ENCODE results near the gene LEMD3. TPM values are rescaled to one million over a fixed set of nuclear protein-coding genes. Genes with fewer than 3 reads are reported as not detected.

Gene LEMD3
- 23.7 and 28.9 TPM in 2 replicates for total RNA-seq

GRCh38 chr12:65169320-65170208 lies at the start of gene LEMD3:
LEMD3 (plus strand) TSS chr12:65169583; CDS start chr12:65169597, 14 bp downstream.

GRCh38 chr12:65121049-65121955 lies 48.1 kb upstream of the LEMD3 start, which contains the start of gene WIF1:
WIF1 (minus strand) TSS chr12:65121305; CDS start chr12:65121191, 114 bp downstream.

GRCh38 chr12:65278576-65279368 lies 109.4 kb downstream of the LEMD3 start, which contains the start of gene MSRB3:
MSRB3 (plus strand) TSS chr12:65278683; CDS start chr12:65308580, 29,897 bp downstream.

Other genes starting within 250 kb of the LEMD3 start
- gene WIF1, start 48.3 kb upstream of the LEMD3 start, total RNA-seq = not detected in 2 replicates
- 59.1 and 74.6 TPM in 2 replicates for gene MSRB3, start 109.1 kb downstream of the LEMD3 start, total RNA-seq